ENCODE measurements around the gene EIF2B2.
A peak's percentile ranks its signal among the peaks of the same experiment; 100 is the strongest.

EIF2B2 gene

DNA sequence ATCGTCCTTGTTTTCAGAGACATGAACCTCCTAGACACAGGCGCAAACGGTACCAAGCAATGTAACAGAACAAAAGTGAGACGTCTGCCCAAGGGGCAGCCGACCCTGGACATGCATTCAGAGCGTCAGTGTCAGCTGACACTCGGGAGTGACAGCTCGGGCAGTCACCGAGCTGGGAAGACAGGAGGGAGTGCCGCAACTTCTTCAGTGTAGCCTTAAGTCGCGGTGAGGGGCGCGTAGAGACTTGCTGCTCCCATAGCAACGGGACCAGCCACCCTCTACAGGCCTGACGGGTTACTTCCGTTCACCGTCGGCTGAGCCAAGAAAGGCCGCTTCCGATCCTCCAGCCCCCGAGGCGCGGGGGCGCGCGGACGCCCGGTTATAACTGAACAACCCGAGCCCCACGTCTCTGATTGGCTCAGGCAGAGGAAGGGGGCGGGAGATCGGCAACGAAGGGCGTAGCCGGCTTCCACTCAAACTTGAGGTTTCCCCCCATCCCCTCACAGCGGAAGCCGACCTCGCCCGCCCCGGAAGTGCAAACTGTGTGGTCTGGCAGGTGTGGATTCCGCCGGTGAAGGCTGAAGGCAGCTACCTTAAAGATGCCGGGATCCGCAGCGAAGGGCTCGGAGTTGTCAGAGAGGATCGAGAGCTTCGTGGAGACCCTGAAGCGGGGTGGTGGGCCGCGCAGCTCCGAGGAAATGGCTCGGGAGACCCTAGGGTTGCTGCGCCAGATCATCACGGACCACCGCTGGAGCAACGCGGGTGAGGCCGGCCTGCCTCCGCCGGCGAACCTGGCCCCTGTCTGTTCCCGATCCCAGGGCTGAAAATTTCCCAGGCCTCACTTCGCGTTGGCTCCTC, at the start of gene EIF2B2:
Gene EIF2B2, plus strand, starts transcription at position 530 of the 858 bp plus-strand sequence. Its CDS starts 70 bp downstream, at position 600.
- DNase-seq (ENCODE audit: low read depth), result peak; percentile 83

GRCh38 chr14:74953686-74954085, 49.0 kb upstream of the EIF2B2 start:
- H3K4me3 ChIP-seq (ENCODE audit: low read depth, low read length), result peak overlapping the region; percentile 71
- DNase-seq (ENCODE audit: low read depth), result no peak

More for the DNA sequence above, at the start of gene EIF2B2:
- H3K4me3 ChIP-seq (ENCODE audit: low read depth, low read length), result peak within 1 kb of the TSS; percentile 77

- DNase-seq (ENCODE audit: low read depth), result no peak
- peak overlapping the region; percentile 71 for H3K4me3 ChIP-seq (ENCODE audit: low read depth, low read length)
Measured at GRCh38 chr14:74954232-74954946, 48.3 kb upstream of the EIF2B2 start.

DNA sequence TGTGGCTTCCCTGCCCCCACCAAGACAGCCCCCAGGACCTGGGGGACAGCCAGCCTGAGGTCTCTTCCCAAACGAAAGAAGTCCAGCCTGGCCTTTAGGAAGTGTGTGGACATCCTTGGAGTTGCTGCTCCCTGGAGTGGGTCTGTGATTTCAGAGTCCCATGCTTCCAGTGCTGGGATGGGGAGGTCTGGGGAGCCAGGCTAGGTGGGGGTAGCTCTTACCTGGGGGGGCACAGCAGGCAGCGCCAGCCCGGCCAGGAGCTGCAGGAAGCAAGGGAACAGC, 47.8 kb upstream of the EIF2B2 start:
- peak overlapping the region; percentile 71 for H3K4me3 ChIP-seq (ENCODE audit: low read depth, low read length)

GRCh38 chr14:74955229-74956026, 47.3 kb upstream of the EIF2B2 start, which contains the start of gene PGF:
Gene PGF (minus strand): TSS chr14:74955597. CDS start chr14:74955242, 355 bp downstream.
- no peak for DNase-seq (ENCODE audit: low read depth)
- peak within 1 kb of the TSS; percentile 71 for H3K4me3 ChIP-seq (ENCODE audit: low read depth, low read length)

More for the DNA sequence above, 47.8 kb upstream of the EIF2B2 start:
- no peak for DNase-seq (ENCODE audit: low read depth)

- no peak for DNase-seq (ENCODE audit: low read depth)
- H3K4me3 ChIP-seq (ENCODE audit: low read depth, low read length), result peak overlapping the region; percentile 71
Measured at GRCh38 chr14:74956027-74956279, 46.8 kb upstream of the EIF2B2 start.

- H3K4me3 ChIP-seq (ENCODE audit: low read depth, low read length), result no peak overlapping the region
- no peak for DNase-seq (ENCODE audit: low read depth)
Measured at GRCh38 chr14:74956280-74957072, 46.2 kb upstream of the EIF2B2 start.

- DNase-seq (ENCODE audit: low read depth), result no peak
- no peak overlapping the region for H3K4me3 ChIP-seq (ENCODE audit: low read depth, low read length)
Measured at GRCh38 chr14:74959596-74960180, 43.0 kb upstream of the EIF2B2 start.

DNA sequence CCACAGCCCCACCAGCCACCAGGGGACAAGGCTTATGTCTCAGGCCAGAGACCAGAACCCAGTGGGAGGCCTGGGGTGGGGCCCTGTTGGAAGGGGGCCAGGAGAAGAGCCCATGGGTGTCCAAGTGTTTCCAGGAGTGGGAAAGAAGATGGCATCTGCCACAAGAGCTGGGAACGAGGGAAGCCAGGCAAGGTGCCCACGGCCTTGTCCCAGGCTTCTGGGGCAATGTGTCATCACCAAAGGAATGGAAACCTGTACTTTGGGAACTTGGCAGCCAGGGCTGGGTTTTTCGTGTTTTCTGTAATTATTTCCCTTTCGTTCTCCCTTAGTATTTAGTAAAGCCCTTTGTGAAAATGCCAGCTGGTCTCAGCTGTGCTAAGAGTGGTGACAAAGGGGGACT, 42.0 kb upstream of the EIF2B2 start:
- DNase-seq (ENCODE audit: low read depth), result no peak
- no peak overlapping the region for H3K4me3 ChIP-seq (ENCODE audit: low read depth, low read length)

- no peak overlapping the region for H3K4me3 ChIP-seq (ENCODE audit: low read depth, low read length)
- no peak for DNase-seq (ENCODE audit: low read depth)
Measured at GRCh38 chr14:74961238-74961911, 41.3 kb upstream of the EIF2B2 start.

- DNase-seq (ENCODE audit: low read depth), result no peak
- no peak overlapping the region for H3K4me3 ChIP-seq (ENCODE audit: low read depth, low read length)
Measured at GRCh38 chr14:74962046-74962445, 40.7 kb upstream of the EIF2B2 start.

GRCh38 chr14:74962493-74962892, 40.2 kb upstream of the EIF2B2 start:
- no peak overlapping the region for H3K4me3 ChIP-seq (ENCODE audit: low read depth, low read length)
- DNase-seq (ENCODE audit: low read depth), result no peak

GRCh38 chr14:74963178-74963704, 39.5 kb upstream of the EIF2B2 start:
- H3K4me3 ChIP-seq (ENCODE audit: low read depth, low read length), result no peak overlapping the region
- no peak for DNase-seq (ENCODE audit: low read depth)

DNA sequence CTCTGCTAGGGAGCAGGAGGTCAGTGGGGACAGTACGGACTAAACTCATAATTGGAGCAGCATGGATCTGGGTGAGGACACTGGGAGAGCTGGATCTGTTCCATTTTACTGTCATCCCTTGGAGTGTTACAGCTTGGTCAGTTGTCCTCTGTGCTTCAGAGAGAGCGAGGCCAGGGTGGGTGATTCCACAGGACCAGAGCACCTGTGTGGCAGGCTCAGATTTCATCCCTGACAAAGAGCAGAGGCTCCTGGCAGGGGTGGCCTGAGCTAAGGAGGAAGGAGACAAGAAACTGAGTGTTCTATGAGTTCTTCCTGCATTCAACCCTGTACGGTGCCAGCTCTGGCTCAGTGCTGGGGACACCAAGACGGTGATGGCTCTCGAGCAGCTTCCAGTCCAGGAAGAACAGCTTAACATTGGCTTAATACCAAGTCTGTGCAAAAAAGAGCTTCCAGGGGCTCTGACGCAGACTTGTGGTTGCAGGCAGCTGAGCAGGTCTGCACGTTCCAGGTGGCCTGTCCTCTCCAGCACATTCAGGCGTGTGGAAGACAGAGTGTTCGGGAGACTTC, 38.9 kb upstream of the EIF2B2 start:
- DNase-seq (ENCODE audit: low read depth), result peak; percentile 74

DNA sequence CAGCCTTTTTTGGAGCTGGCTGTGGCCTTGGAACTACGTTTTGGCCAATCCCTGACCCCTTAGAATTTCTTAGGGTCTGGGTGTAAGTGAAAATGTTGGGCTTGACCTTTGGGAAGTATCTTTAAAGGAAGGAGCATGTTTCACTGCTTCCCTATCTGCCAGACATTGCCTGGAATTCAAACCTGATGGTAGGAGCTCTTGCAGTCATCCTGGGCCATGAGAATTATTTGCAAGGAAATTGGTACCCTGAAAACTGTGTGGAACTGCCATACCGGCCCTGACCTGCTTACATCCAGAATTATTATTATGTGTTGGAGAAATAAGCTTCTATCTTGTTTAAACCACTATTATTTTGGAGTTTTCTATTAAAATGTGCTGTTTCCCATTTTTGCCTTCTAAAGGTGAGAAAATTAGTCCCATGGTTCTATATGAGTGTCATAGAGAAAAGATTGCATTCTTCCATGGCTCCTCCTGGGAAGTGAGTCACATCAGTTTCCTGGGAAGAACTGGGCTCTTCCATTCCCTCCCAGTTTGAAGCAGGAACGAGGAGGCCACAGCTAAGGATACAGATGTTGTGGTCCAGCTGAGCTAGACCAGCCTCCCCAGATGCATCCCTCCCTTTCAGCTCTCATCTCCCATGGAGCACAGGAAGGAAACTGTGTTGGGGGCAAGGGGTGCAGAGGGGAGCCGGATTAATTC, 37.8 kb upstream of the EIF2B2 start:
- DNase-seq (ENCODE audit: low read depth), result no peak
- no peak overlapping the region for H3K4me3 ChIP-seq (ENCODE audit: low read depth, low read length)

More for the DNA sequence above, 38.9 kb upstream of the EIF2B2 start:
- no peak overlapping the region for H3K4me3 ChIP-seq (ENCODE audit: low read depth, low read length)

DNA sequence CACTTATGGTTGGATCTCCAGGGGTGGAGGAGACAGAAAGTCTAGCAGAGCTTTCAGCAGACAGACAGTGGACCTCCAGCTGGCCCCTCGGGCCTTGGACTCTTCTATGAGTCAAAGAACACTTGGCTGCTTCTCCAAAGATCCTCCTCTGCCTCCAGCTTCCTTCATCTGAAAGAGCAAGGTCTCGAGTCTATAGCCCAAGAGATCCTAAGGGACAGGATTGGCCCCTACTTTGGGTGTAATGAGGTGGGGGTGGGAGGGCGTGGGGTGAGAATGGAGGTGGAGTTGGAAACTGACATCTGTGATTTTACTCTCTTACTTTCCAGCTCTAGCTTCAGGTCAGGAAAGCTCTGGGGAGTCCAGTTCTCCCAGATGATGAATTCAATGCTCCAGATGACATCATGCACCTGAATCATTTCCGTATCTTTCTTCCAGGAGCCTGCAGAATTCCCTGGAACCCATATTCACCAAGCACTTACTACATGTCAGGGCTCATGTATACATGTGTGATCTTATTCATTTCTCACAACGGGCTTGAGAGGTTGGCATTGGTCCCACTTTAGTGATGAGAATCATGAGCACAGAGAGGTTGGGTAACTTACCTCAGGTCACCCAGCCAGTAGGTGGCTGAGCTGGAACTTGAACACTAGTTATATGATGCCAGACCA, 37.1 kb upstream of the EIF2B2 start:
- DNase-seq (ENCODE audit: low read depth), result no peak
- no peak overlapping the region for H3K4me3 ChIP-seq (ENCODE audit: low read depth, low read length)

GRCh38 chr14:74968811-74969210, 33.9 kb upstream of the EIF2B2 start:
- DNase-seq (ENCODE audit: low read depth), result no peak

More at GRCh38 chr14:74968811-74969210, 33.9 kb upstream of the EIF2B2 start:
- no peak overlapping the region for H3K4me3 ChIP-seq (ENCODE audit: low read depth, low read length)
